Cortex of kidney (tissue), 1 donor: ENCODE measurements around the gene CDKAL1.
"Not testable (repeated sequence)": the region's sequence is repeated elsewhere in the genome, so short reads cannot be mapped to it uniquely, and the experiment has no call there.

ENCODE experiments used
- DNase-seq: peaks from one replicate; lab custom pipeline; 2025; lab: John Stamatoyannopoulos, UW

The CDKAL1 gene

DNA sequence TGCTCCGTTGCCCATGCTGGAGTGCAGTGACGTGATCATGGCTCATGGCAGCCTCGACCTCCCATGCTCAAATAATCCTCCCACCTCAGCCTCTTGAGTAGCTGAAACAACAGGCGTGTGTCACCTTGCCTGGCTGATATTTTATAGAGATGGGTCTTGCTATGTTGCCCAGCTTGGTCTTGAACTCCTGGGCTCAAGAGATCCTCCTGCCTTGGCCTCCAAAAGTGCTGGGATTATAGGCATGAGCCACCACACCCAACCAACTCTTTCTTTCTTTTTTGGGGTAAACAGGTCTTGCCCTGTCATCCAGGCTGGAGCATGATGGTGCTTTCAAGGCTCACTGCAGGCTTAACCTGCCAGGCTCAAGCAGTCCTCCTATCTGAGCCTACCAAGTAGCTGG lies 266.4 kb downstream of the CDKAL1 start:
- DNase-seq = no peak

DNA sequence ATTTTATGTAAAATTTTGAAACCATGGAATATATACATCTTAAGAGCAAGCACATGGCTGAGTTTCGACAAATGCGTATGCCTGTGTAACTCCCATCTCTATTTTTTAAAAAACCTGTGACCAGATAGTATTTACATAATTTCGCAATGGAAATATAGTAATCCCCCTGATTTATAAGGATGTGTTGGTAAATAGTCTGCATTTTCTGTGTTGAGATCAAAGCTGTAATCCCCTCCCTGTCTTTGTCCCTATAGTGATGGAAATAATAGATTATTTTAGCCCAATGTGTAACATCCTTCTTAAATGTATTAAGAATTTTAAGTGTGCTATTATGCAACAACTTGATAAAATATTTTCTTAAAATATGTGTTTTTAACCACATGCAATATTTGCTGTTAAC lies 267.3 kb downstream of the CDKAL1 start:
- no peak for DNase-seq

DNA sequence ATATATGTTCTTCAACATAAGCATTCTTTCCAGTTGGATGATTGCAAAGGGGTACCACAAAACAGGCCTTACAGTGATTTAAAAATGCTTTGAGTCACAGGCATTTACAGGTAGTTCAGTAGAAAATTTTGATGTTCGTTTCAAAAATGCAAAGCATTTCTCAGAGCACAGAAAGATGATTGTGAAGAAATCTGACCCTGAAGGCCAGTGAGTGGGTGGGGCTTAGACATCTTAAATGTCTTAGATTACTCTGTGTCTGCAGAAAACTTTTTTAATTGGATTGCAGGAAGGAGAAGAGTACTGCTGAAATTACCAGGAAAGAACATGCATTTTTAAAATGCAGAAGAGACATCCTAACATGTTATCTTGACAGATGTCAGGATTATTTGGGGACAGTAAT lies 268.3 kb downstream of the CDKAL1 start:
- no peak for DNase-seq

DNA sequence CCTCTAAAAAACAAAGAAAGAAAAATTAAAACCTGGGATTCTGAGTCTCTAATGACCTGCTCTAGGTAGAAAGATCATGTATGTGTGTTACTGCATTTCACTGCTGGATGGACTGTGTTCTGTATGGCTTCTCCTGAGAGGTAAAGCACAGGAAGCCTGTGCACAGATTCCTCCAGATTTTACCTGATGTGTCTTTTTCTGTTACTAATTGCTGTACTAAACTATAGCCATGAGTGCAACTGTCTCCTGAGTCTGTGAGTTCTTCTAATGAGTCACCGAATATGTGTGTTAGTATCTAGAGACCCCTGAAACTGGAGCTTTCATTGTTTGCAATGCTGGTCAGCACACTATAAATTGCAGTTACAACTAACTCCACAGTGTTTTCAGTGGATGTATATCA lies 270.8 kb downstream of the CDKAL1 start:
- no peak for DNase-seq

DNA sequence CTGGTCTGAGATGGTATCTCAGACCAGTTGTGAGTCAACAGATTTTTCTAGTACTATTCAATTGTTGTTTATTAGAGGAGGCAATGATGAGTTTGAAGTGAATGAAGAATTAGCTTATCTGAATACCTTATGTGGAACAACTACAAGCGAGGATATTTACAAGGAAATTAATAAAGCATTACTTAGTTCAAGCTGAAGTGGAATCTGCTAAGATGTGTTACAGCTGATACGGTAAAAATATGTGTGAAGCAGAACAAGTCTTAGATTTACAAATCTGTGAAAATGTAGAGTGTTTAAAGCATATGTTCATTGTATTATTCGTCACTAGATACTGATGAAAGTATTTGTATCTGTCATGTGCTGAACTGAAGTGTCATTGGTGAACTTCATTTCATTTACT lies 272.4 kb downstream of the CDKAL1 start:
- no peak for DNase-seq

DNA sequence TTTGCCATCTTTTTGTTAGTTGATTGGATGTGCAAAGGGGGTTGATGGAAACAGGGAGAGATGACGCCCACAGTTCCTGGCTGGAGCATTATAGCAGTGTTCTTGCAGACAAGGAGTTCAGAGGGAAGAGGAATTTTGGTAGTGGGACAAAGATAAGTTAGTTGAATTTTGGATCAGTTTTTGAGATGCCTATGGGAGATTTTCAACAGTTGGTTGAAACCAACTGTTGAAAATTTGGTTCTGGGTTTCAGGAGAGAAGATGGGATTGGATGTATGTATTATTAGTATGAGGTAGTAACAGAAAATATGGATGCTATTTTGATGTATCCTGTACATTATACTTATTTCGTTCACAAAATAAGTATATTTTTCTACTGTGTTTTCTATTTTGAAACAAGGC lies 274.2 kb downstream of the CDKAL1 start:
- no peak for DNase-seq

DNA sequence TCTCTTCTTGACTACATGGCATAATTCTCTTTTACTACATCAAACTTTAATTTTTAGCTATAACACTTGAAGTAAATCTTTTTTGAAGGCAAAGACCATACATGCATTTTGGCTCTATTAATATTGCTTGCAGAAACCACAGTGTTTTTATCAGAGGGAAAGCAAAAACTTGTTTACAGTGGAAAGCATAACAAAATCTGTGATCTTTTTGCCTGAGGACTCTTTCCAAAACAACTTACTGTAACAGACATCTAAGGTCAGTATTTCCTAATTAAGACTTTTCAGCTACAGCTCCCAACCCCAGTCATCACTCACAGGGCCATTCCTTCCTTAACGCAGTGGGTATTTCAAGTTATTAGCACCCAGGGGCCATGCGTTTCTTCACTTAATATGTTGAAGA lies 274.7 kb downstream of the CDKAL1 start:
- DNase-seq = no peak

DNA sequence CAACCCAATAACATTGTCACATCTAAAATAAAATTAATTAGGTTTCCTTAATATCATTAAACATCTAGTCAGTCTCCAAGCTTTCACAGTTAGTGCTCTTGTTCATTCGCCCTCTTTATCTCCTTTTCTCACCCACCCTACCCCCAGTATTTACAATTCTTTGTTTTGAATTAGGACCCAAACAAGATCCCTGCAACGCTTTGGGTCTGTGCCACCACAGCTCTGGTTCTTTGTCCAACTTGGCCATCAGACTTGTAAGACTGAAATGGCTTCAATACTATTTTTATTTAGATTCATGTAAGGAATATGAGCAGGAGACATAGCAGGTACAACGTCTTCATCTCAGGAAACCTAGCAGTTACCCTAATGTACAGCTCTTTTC lies 276.5 kb downstream of the CDKAL1 start:
- no peak for DNase-seq

DNA sequence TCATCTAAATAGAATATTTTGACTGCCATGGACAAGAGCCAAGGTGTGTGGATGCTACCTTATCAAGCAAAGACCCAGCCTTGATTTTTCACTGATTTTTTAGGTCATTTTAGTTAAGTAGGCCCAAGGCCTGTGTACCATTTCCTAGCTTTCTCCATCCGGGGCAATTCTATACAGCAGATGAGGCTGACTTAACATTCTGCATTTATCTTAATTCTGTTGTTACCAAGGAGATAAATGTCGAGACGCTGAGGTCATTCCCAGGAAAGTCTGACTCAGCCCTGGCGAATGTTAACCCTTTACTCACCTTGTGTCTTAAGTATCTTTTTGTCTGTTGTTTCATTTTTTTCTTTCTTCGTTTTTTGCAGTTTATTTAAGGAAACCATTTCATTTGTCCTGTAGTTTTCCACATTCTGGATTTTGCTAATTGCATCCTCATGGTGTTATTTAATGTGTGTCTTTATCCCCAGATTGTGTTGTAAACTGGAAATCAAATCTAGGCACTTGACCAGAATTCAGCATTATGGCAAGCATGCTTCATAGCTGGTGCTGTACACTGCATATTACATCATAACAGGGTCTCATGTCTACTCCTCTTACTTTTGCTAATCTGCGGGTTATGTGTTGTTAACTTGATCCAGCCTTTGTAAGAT lies 277.0 kb downstream of the CDKAL1 start:
- DNase-seq = no peak

DNA sequence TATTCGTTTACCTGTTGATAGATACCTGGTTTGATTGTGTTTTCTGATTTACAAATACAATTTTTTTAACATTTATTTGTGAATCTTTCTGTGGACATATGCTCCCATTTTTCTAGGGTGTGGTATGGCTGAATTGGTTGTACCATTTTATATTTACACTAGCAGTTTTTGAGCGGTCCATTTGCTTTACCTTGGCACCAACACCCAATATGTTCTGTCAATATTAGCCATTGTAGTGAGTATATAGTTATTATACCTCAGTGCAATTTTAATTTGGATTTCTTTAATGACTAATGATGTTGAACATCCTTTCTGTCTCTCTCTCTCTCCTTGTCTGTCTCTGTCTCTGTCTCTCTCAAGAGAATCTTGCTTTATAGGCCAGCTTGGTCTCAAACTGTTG lies 278.5 kb downstream of the CDKAL1 start:
- no peak for DNase-seq

DNA sequence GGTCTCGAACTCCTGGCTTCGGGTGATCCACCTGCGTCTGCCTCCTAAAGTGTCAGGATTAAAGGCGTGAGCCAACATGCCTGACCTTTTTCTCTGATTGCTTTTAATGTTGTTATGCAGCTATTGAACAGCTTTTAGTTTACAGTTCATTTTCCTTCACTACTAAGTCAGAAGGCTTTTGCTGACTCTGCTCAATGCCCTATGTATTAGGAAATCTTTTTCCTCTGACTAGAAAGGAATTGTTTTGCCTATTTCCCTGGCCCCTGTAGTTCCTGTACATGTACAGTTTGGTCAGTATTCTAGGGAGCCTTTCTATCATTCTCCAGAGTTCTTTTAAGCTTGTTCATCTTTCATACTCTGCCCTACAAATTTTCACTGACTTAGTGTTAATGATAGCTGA lies 280.2 kb downstream of the CDKAL1 start:
- DNase-seq = no peak

DNA sequence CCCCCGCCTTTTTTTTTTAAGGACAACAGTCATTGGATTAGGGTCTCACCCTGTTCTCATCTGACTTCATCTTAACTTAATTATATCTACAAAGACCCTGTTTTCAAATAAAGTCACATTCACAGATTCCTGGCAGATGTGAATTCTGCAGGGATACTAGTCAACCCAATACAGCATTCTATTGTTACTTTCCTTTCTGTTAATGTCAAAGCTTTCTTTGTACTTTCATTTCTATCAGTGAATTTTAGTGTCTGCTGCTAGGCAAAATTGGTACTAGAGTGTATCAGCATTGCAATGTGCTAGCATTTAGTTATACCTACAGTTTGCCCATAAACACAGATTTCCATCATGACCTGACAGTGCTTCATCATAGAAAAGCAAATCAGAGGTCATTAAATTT lies 281.9 kb downstream of the CDKAL1 start:
- no peak for DNase-seq

DNA sequence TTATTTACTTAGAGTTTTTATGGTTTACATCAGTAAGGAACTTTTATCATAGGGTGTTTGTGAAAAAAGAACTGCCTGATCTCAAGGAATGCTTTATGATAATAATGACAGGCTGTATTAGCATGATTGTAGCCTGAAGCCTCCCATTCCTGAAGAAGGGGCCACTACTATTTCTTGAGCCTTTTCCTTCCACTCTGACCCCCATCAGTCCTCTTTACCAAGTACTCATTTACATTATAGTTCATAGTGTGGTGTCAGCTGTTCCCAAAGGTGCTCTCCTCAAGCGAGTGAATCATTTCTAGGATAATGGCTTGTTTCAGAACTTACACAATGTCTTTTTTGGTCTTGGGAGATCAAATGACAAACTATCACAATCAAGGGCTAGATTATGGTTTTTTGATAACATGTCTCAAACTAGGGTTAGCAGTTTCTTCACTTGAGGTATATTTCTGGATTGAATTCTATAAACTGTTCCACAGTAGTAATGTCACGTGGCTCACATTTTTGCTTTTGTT lies 283.6 kb downstream of the CDKAL1 start:
- no peak for DNase-seq

DNA sequence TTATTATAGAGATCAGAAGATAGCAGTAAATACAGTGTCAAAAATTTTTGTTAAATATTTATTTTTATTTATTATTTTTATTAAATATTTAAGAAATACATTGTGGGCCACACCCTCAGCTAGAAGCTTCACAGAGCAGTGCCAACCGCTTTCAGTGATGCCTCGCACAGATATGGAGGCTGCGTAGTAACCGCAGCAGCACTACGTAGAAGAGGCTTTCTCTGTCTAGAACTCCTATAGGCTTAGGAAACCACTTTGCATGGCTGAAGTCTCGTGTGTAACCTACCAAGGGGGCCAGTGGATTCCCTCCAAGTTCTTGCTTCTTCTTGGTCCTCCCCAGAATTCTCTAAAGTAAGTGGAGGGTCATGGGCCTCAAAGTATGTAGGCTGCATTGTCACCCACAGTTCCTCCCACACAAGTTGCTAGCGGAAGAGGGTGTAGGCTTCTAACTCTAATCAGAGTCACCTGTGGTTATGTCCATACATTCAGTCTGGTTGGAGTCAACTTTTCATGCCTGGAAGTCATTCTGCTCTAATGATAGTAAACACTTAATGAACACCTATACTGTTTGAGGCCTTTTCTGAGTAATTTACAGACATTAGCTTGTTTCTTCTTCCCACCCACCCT lies 285.6 kb downstream of the CDKAL1 start:
- no peak for DNase-seq

DNA sequence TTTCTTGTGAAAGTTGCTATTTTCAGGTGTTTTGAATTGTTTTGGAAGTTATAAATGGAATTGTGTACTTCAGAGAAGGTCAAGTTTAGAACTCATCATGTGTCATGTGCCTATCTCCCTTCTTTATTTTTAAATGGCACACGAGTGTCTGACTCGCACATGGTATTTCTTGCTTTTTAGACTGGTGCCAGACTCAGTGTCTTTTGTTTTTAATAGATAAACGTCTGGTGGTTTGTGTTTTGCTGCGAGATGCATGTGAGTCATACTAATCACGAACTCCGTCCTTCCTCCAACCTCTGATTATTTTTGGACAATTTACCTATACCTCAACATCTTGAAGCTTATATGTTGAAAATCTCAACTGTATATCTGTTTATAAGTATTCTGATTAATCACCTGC lies 292.1 kb downstream of the CDKAL1 start:
- no peak for DNase-seq

DNA sequence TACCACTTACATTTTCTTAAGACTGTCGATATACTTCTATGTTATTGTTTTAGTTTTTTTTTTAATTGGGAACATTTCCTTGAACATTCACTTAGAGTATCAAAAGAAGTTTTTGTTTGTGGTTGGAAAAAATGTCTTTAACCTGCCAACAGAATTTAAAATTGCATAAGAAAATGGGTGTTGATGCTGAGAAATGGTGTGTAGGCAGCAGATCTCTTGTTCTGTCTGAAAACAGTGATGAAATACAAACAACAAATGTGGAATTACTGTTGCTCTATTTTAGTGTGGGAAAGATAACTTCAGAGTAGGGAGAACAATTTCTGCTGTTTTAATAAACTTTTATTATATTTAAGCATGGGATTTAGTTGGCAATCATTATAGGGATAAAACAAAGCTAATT lies 293.5 kb downstream of the CDKAL1 start:
- DNase-seq = no peak

DNA sequence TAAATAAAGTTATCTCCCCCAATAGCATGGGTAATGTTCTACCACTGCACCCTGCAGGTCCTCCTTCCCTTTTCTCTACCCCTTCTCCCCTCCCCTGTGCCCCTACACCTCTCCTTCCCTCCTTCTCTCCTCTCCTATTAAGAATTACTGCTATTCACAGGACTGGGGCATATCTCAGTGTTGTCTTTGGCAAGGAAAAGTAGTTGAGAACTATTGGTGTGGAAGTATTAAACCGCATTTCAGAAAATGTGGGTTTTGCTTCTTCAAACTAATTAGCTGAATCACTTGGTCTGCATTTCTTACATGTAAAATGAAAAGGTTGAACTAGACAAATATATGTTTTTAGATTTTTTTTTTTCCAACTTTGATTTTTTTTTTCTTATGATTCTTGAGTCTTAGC lies 296.3 kb downstream of the CDKAL1 start:
- DNase-seq = no peak

DNA sequence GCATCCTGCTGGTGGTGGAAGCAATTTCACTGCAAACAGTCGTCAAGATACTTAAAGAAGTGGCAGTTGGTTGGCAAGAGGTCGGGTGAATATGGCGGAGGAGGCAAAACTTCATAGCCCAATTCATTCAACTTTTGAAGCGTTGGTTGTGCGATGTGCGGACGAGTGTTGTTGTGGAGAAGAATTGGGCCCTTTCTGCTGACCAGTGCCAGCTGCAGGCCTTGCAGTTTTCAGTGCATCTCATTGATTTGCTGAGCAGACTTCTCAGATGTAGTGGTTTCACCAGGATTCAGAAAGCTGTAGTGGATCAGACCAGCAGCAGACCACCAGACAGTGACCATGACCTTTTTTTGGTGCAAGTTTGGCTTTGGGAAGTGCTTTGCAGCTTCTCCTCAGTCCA lies 297.0 kb downstream of the CDKAL1 start:
- not testable (repeated sequence) for DNase-seq

DNA sequence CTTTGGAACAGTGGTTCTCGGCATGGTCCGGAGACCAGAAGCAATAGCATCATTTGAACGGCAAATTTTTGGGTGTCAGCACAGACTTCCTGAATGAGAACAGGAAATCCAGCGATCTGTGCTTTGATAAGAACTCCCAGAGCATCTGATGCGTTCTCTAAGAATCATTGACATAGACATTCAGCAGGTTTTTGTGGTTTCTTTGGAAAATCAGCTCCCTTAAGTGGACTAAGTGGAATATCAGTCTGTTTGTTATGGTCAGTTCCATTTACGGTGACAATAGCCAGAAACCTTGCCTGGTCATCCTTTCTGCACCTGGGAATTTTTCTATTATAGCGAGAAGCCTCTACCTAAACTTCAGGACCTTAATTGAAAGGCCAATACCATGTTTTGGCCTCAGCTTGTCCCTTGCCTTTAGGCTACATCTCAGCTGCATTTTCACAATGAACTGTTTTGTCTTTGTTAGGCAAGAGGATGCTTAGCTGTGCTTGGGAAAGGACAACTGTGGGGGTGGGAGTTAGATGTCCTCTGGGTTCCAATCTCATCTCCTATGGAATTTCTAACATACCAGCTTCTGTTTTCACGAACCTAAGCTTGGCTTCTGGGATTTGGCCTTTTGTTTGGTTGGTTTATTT lies 299.7 kb downstream of the CDKAL1 start:
- DNase-seq = no peak

DNA sequence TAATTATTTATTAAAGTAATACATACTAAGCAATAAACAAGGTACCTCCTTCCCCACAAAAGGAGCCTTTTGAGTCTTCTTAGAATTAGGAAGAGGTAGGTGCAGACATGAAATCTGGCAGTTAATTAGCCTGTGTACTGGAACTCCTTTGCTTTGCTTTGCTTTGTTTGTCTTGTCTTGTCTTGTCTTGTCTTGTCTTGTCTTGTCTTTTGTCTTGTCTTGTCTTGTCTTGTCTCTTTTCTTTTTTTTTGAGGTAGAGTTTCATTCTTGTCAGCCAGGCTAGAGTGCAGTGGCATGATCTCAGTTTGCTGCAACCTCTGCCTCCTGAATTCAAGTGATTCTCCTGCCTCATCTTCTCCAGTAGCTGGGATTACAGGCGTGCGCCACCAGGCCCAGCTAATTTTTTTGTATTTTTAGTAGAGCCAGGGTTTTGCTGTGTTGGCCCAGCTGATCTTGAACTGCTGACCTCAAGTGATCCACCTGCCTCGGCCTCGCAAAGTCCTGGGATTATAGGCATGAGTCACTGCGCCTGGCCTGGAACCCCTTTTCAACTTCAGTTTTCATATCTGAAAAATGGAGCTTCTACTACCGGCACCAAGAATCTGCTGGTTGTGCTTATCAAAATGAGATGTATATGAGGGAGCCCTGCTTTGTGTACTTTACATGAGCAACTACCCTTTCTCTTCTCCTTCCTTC lies 301.2 kb downstream of the CDKAL1 start:
- DNase-seq = no peak

DNA sequence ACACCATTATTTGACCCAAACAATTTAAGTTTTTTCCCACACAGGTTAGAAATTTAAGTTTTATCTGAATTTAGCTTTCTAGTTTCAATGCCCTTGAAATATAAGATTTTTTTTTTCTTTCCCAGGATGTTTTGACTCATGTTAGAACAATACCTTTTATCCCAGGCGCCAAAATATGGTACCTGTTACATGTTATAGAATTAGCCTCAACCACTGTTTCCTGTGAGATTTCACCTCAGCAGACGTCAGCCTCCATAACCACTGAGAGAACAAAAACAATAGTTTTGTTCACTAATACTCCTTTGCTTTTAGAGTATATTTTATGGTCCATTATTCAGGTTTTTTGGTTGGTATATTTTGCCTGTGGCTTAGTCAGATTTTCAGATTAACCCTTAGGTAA lies 302.9 kb downstream of the CDKAL1 start:
- no peak for DNase-seq

DNA sequence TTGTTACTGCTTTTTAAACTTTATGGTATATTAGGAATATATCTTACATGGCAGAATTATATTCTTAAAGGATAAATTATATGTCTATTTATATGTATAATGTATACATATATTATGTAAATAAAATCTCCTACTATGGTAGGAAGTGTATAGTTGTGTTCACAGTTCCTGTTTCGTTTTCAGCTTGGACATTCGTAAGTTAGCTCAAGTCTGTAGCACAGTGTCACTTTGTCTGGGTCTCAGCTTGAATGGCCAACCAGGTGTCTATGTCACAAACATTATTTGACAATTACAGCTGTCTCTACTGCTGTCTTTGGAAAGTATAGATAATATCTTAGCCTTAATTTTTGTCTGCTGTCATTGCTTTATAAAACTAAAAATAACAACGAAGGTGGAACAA lies 303.9 kb downstream of the CDKAL1 start:
- no peak for DNase-seq

DNA sequence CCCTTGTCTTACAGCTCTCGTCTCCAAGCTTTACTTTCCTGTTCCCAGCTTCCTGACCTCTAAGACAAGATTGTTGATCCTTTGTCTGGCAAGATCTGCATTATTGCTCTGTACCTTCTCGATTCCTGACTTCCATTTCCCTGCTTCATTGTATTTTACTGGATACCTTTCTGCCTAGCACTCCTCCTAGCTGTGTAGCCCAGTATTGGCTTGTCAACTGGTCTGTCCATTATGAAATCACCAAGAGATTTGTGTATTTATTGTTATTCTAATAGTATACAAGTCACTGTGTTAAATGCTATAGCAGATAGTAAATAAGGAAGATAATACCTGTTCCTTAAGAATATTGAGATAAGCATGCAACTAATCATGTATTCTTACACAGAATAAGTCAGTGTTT lies 305.4 kb downstream of the CDKAL1 start:
- DNase-seq = no peak
